ENCODE measurements around the gene GABARAPL2.
"Not testable (repeated sequence)": the region's sequence is repeated elsewhere in the genome, so short reads cannot be mapped to it uniquely, and the experiment has no call there.

Gene GABARAPL2

DNA sequence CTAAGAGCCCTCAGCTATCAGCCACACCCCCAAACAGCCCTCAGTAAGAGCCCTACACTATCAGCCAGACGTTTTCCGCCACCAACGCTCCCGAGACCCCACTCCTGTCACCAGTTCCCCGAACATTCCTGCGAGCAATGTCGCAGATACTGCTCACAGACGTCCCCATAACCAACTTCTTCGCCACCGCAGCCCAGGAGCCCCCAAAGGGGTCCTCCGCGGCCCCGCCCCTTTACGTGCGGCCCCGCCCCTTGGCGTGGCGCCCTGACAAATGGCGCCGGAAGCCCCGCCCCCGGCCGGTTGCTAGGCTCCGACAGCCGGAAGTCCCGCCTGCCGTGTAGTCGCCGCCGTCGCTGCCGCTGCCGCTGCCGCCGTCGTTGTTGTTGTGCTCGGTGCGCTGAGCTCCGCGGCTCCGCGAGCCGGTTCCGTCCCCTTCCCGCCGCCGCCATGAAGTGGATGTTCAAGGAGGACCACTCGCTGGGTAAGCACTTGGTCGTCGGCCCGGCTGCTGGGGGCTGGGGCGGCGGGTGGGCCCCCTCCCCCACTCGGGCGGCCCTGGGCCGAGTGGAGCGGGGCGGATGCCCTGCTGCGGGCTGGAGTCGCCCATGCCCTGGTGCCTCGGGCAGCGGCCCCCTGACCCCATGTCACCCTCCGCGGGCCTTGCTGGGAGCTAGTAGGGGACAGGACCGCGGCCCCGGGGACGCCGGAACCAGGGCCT, at the start of gene GABARAPL2:
TSS of gene GABARAPL2 (plus strand) at position 340 of the 718 bp plus-strand sequence. CDS start at position 448, 108 bp downstream.
- DNase-seq (ENCODE audit: low read depth, low spot score), result peak; percentile 89

DNA sequence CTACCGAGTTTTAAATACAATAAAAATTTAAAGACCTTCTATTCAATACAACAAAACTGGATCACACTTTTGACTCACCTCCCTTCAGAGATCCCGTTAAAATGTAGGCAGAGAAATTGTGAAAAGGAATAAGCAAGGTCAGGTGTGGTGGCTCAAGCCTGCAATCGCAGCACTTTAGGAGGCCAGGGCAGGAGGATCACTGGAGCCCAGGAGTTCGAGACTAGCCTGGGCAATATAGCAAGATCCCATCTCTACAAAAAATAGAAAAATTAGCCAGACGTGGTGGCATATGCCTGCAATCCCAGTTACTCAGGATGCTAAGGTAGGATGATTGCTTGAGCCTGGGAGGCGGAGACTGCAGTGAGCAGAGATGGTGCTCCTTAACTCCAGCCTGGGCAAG, 47.0 kb upstream of the GABARAPL2 start:
- DNase-seq (ENCODE audit: low read depth, low spot score), result no peak

DNA sequence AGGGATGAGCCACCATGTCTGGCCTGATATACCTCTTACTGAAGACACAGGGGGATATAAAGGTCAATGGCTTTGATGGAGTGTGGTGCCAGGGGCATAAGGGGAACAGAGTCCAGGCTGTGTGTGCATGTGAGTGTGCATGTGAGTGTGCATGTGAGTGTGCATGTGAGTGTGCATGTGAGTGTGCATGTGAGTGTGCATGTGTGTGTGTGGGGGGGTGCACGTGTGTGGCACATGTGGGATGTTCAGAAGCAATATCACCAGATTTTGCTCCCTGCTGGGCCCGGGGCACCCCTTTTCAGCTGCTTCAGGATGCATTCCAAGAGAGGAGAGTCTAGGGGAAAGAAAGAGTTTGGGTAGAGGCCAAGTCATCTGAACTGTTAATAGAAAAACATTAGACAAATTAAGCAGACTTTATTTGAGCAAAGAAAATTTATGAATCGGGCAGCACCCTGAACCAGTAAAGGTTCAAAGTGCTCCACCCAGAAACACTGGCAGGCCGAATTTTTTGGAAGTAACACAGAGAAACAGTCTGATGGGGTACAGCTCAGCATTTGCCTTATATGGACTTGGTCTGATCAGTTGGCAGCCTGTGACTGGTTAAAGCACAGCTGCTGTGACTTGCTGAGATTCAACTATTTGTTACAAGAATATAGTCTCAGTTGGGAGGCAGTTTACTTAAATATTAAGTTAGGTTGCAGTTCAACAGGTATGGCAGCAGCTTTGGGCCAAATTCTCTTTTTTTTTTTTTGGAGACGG, 40.0 kb upstream of the GABARAPL2 start:
- no peak for DNase-seq (ENCODE audit: low read depth, low spot score)

GRCh38 chr16:75527825-75528299, 38.3 kb upstream of the GABARAPL2 start:
- no peak for DNase-seq (ENCODE audit: low read depth, low spot score)

DNA sequence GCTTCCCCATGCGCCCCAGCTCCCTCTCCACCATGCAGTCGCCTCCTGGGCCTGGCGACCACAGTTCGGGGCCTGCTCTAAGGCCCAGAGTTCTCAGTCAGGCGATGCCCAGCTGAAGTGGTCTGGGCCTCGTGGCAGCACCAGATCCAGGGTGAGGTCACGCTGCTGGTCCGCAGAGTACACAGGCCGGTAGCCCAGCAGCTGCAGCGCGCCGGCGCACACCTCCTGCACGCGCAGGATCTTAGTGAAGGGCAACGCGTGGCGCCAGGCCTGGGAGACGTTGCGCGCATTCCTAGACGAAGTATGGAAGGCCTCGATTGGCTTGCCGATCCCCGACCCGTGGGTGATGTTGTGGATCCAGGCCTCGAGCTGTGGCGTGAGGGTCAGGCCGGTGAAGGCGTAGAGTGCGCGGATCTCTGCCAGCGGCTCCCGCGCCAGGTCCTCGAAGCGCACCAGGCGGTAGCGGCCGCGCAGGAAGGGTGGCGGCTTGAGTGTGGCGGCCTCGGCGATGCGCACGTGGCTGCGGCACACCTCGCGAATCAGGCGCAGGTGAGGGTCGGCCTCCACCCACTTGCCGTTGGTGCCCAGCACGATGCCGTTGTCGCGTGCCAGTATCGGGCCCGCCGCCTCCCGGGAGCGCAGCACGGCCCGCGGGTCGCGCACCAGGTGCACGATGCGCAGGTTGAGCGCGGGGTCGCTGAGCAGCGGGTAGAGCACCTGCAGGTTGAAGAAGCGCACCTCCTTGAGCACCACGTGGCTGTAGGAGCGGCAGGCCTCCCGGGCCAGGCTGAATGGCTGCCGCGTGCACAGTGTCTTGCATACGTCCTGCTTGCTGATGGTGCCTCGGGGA, 36.9 kb upstream of the GABARAPL2 start:
- no peak for DNase-seq (ENCODE audit: low read depth, low spot score)

- DNase-seq (ENCODE audit: low read depth, low spot score), result no peak
These were observed 36.2 kb upstream of the GABARAPL2 start for GRCh38 chr16:75529959-75530358.

GRCh38 chr16:75532142-75532765, 33.9 kb upstream of the GABARAPL2 start:
- DNase-seq (ENCODE audit: low read depth, low spot score), result no peak

DNA sequence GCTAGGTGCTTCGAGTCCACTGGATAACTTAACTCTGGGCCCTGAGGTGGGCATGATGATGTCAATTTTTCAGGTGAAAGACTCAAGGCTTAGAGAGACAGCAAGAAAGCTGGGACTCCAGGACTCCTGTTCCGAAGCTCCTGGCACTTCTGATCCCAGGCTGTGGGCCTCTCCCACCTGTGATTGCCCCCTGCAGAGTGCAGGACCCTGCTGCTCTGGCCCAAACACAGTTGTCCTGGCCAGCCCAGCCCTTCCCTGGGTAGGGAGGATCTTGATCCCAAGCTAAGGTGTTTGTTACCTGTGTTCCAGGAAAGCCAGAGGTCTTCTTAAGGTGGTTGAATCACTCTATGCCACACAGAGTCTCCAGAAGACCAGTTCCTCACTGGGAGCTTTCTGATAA, 33.4 kb upstream of the GABARAPL2 start:
- no peak for DNase-seq (ENCODE audit: low read depth, low spot score)

DNA sequence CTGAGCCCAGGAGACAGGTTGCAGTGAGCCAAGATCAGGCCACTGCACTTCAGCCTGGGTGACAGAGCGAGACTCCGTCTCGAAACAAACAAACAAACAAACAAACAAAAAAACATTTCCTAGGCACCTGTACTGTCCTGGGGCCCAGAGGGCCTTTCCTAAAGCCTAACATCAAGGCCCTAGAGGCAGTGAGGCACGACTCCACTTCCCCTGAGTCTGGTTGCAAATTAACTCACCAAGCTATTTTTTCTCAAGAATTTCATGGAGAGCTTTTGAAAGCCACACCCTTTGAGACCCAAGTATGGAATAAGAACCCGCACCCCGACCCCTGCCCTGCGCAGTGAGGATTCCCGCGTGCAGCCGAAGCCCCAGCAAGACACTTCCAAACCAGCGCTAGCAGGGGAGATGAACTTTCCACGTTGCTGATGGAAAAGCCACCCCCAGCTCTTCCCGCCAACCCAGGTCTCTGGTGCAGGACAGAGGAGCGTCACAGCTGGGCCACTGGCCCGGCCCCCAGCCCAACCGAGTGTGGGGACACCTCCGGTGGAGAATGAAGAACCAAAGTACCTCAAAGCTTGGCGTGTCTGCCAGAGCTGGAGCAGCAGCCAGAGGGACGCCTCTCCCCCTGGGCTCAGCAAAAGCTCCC, 31.5 kb upstream of the GABARAPL2 start:
- no peak for DNase-seq (ENCODE audit: low read depth, low spot score)

DNA sequence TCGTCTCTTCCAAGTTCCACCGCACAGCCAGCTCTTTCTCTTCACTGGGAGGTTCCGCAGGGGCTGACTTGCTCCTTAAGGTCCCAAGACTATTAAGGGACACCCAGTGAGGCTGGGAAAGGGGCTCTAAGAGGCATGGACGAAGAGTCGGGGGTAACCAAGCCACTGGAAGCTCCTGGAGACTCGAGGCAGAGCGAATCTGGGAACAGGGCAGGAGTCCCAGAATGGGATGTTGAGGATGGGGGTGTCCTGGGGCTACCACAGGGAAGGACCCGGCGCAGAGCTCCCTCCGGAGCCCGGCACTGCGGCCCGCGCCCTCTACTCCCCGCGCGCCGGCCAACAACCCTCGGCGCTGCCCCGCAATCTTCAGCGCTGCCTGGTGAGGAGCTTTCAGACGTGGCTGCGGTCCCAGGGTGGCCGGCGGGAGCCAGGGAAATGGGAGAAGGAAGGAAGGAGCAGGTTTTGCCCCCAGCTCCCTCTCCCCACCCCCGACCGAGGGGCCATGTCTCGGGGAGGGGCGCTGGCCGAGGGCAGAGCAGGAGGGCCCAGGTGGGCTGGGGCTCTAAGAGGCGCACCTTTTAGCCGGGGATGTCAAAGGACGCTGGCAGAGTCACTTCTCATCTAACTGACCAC, 30.9 kb upstream of the GABARAPL2 start:
- no peak for DNase-seq (ENCODE audit: low read depth, low spot score)

DNA sequence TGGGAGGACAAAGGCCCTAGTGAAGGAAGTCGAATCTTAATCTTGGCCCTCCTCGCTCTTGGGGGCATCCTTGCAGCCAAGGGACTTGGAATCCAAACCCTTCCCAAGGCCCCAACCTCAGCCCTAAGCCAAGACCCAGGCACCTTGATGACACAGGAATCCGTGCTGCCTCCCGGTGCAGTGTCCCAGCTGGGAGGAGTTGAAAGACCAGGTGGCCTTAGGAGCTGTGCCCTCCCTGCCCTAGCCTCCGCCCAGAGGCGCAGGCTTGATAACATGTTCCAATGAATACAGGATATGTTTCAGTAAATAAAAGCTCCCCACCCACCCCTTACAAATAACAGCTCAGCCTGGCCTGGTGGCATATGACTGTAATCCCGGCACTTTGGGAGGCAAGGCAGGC, 30.3 kb upstream of the GABARAPL2 start, which contains the start of gene CHST5:
TSS of gene CHST5 (minus strand) at position 208 of the 400 bp plus-strand sequence. CDS start 5,724 bp downstream, outside the sequence.
- DNase-seq (ENCODE audit: low read depth, low spot score), result no peak

DNA sequence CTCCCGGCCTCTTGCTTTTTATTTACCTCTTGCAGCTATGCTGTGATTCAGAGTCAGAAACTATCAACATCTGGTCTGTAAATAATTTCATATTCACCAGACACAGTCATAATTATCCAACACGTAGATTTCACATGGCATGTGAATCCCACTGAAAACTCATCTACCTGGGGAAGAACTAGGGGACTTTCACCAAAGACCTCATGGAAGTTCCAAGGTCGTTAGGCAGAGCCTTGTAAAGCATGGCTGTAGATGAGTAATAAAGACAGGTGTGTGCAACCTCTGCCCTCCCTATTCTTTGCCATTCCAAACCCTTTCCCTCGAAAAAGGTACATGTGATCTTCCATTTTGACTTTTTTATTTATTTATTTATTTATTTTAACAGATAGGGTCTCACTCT, 28.4 kb upstream of the GABARAPL2 start:
- DNase-seq (ENCODE audit: low read depth, low spot score), result no peak

DNA sequence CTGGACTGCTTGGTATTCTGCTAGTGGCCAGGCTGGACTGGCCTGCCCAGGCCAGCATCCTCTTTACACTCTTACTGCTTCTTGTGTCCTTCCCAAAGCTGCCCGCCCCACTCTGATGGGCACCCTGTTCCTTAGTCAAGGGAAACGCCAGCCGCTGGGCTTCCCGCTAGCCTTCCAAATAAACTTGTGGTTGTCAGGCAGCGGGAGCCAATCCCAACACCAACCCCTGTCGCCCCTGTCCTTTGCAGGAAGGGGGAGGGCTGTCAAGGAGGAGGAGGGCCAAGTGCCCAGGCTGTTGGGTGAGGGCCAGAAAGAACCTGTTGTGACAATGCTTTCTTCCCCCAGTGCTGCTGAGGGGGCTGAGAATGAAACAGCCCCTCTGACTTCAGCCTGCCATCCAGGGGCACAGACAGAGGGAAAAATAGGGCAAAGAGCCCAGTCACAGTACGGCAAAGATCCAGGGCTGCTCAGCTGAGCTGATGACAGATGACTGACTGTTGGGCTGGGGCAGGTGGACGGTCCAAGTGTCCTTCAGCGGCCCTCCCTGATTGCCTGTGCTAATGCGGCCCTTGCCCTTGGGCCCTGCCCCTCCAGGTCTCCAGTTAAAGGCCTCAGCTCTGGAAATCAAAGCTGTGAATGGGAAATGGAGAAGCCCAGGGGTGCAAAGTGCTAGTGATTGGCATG, 27.2 kb upstream of the GABARAPL2 start:
- not testable (repeated sequence) for DNase-seq (ENCODE audit: low read depth, low spot score)

GRCh38 chr16:75541236-75541635, 24.9 kb upstream of the GABARAPL2 start:
- DNase-seq (ENCODE audit: low read depth, low spot score), result no peak

- DNase-seq (ENCODE audit: low read depth, low spot score), result not testable (repeated sequence)
These were observed 23.7 kb upstream of the GABARAPL2 start for GRCh38 chr16:75542462-75542861.

- DNase-seq (ENCODE audit: low read depth, low spot score), result not testable (repeated sequence)
These were observed 20.3 kb upstream of the GABARAPL2 start for GRCh38 chr16:75545879-75546278.

DNA sequence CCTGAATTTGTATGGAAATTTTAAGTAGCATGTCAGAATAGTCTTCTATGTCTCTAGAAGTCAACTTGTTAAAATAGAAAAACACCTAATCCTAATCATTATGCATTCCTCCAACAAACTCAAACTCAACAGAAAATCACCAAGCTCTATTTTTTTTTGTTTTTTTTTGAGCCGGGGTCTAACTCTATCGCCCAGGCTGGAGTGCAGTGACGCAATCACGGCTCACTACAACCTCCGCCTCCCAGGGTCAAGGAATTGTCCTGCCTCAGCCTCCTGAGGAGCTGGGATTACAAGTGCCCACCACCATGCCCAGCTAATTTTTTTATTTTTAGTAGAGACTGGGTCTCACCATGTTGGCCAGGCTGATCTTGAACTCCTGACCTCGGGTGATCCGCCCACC, 19.9 kb upstream of the GABARAPL2 start:
- DNase-seq (ENCODE audit: low read depth, low spot score), result no peak

- not testable (repeated sequence) for DNase-seq (ENCODE audit: low read depth, low spot score)
These were observed 17.7 kb upstream of the GABARAPL2 start for GRCh38 chr16:75548456-75548855.

DNA sequence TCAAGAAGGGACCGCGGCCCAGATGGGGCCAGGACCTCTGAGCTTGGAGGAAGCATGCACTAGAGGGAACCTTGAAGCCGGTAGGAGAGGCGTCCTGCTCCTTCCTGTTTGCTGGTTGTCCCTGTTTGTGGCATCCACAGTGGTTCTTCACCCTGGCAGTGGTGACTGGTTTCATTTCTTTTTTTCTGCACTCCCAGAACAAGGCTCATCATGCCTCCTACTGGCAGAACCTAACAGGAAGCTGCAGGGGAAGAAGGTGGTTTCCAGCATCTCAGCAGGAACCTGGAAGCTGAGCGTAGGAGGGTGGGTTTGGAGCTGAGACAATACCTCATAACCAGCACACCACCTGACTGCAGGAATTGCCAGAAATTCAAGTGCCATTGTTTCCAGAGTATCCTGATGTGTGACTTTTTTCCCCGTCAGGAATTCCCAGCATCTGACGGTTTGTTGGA, 15.9 kb upstream of the GABARAPL2 start:
- peak; percentile 84 for DNase-seq (ENCODE audit: low read depth, low spot score)

GRCh38 chr16:75552951-75553350, 13.2 kb upstream of the GABARAPL2 start:
- no peak for DNase-seq (ENCODE audit: low read depth, low spot score)

Data from ELF-1 (cell line).